ENCODE measurements around the gene THBS2.
"Not testable (repeated sequence)": the region's sequence is repeated elsewhere in the genome, so short reads cannot be mapped to it uniquely, and the experiment has no call there.

The THBS2 gene

GRCh38 chr6:169205176-169206160 lies 48.2 kb downstream of the THBS2 start:
- DNase-seq: no peak

DNA sequence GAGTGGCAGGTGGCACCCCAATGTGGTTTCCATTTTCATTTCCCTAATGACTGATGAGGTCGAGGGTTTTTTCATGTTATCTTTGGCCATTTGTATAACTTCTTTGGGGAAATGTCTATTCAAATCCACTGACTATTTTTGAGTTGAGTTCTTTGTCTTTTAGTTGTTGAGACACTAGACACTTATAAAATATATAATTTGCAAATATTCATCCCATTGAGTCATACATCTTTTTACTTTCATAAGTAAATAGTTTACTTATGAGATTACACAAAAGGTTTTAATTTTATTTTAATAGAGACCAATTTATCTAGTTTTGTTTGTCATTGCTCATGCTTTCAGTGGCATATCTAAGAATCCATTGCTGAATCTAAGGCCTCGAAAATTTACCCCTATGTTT lies 49.5 kb downstream of the THBS2 start:
- no peak for DNase-seq

GRCh38 chr6:169201985-169202384 lies 51.7 kb downstream of the THBS2 start:
- no peak for DNase-seq

- no peak for DNase-seq
Observed at GRCh38 chr6:169200893-169201514, 52.6 kb downstream of the THBS2 start.

GRCh38 chr6:169199625-169200335 lies 53.9 kb downstream of the THBS2 start:
- DNase-seq: no peak

DNA sequence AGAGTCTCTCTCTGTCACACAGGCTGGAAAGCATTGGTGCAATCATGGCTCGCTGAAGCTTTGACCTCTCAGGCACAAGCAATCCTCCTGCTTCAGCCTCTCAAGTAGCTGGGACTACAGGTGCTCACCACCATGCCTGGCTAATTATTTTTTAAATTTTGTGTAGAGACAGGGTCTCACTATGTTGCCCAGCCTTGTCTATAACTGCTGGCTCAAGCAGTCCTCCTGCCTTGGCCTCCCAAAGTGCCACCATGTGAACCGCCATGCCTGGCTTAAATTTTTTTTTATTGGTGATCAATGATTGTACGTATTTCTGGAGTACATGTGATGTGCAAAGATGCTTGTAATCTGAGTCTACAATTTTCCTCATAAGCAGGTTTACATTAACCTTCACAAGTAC lies 54.8 kb downstream of the THBS2 start:
- DNase-seq: no peak

DNA sequence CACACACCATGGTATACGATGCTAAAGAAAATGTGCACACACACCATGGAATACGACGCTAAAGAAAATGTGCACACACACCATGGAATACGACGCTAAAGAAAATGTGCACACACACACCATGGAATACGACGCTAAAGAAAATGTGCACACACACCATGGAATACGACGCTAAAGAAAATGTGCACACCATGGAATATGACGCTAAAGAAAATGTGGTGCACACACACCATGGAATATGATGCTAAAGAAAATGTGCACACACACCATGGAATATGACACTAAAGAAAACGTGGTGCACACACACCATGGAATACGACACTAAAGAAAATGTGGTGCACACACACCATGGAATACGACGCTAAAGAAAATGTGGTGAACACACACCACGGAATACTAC lies 55.7 kb downstream of the THBS2 start:
- DNase-seq: not testable (repeated sequence)

- not testable (repeated sequence) for DNase-seq
Observed at GRCh38 chr6:169196279-169196678, 57.4 kb downstream of the THBS2 start.

GRCh38 chr6:169194737-169195136 lies 58.9 kb downstream of the THBS2 start:
- no peak for DNase-seq

- DNase-seq: no peak
Observed at GRCh38 chr6:169190970-169191369, 62.7 kb downstream of the THBS2 start.

DNA sequence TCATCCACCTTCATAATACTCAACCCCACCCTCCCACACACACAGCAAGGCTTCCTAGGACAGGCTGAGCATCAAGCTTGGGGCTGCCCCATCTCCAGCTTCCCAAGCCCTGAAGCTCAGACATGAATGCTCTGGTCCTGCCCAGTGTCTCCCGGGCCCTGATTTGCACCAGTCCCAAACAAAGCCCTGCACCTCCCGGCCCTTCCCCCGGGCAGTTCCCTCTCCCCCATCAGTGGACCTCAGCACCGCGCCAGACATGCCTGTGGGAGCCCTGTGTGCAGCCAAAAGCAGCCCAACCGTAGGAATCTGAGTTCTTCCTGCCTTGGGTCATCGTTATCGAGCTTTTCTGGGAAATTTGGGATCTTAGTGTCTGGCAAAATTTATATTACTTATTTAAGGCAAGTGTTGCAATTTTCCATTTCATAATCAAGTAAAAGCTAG lies 63.5 kb downstream of the THBS2 start:
- no peak for DNase-seq

DNA sequence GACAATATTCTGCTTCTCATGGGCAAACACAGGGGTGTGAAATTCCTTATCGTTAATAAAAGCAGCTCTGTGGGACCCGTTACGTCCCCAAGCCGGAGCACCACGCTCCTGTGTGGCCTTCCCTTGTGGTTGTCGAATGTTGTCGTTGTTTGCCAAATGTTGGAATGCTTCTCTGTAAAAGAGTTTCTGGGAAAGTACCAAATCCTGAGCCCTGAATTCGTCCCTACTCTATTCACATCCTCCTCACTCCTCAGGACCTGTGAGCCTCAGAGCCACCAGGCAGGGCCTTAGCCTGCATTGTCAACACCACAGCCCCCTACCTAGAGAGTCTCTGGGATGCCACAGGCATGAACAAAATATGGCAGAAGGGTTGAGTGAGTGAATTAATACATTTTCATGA lies 64.0 kb downstream of the THBS2 start:
- no peak for DNase-seq

DNA sequence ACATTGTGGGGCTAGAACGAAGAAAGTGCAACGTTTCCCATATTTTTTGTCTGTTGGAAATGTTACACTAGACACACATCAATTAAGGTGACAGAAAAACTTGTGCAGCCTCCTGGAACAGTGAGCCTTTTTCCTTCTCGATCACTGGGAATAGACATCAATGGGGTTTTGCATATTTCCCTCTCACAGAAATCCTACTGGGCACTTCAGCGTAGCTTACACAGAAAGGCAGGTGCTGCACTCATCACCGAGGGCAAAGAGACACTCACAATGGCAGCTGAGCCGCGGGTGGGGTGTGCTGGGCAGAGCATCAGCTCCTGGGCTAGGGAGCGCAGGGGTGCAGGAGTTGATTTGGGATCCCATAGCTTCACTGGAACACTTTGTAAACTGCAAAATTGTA lies 64.5 kb downstream of the THBS2 start:
- DNase-seq: no peak

DNA sequence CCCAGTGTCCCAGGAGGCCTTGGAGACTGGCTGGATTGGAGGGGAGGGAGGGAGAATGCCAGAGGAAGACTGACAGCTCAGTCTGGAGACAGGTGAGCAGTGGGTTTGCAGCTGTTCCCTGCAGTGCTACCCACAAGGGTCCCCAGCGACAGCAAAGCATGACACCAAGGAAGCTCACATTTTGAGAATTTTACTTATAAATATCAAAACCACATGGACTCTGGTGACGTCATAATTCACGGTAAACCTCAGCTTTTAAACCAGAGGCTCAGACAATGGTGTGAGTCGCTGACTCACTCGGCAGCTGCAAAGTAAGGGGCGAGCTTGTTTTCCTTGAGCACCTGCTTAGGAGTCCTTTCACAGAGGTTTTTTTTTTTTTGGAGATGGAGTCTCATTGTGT lies 65.2 kb downstream of the THBS2 start:
- DNase-seq: no peak

DNA sequence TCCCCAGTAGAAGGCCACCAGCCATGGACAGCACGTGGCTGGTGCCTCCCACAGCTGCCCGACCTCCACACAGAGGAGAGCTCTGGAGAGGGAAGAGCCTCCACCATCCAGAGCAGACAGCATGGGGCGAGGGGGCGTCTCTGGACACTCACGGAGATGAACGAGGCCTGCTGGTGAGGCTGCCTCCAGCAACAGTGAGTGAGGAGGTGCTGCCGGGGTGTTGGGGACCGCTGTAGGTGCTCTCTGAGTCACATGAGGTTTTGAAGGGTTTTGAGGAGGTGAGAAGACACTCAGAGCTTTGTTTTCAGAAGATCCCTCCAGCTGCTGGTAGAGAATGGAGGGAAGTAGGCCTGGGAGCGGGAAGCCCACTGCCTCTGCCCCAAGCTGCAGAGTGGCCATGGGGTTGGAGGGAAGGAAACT lies 65.6 kb downstream of the THBS2 start:
- DNase-seq: no peak

DNA sequence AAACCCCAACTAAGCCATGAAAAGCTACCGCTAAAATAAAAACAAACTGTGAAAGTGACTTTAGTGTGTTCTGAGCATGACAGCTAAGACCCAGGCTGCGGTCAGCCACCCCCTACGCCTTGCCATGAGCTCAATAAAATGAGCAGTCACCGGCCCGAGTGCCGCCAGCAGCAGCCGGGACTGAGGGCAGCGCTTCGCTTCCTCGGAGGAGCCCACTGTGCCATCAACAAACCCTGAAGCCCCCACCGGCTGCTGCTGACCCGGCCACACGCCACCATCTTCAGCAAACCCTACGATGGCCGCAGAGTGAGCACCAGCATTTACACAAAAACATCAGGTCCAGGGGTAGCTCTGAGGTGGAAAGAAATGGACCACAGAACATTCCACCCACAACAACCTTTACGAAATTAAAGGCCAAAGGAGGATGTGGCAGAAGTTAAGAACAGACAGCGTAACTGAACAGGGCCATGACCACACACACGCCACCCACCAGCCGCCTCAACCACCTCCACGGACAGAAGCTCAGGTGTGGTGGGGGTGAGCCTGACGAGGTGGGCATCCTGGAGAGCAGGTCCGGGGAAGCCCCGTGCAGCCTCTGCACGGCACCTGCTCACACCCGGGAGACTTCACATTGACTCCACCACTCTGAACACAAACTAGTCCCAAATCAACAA lies 67.0 kb downstream of the THBS2 start:
- no peak for DNase-seq

GRCh38 chr6:169185692-169186485 lies 67.8 kb downstream of the THBS2 start:
- DNase-seq: no peak

DNA sequence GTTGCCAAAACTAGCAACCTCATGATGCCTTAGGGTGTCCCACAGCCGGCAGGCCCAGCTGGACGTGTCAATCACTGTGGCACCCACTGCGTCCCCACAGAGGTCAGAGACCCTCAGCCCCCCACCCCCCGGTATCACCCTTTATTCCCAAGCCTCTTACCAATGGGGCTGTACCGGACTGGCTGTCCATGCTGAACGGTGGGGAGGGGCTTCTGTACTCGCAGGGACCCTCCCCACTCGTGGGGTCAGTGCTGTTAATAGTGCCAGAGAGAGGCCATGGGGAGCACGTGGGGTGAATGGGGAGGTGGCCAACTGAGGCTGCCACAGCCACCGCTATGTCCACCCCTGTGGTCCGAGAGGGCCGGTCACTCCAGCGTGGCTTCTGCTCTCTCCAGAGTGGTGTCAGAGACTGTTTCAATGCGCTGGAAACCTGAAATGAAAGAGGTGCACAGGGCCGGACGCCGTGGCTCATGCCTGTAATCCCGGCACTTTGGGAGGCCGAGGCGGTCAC lies 68.6 kb downstream of the THBS2 start:
- no peak for DNase-seq

DNA sequence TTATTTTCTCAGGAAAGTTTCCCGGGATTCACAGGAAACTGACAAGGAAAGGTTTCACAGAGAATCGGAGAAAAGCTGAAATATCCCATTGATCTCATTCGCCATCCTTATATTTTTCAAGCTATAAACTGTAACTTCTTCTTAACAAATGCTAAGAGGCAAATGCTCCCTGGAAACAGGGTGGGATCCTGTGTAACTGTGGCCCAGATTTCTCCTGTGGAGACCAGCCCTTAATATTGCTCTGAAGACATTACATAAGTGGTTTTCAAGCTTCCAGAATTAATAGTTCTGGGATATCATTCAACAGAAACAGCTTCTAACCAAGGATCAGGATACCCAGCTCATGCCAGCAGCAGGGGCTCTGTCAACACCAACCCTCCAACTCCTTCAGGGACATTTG lies 69.2 kb downstream of the THBS2 start:
- DNase-seq: no peak

GRCh38 chr6:169183233-169183632 lies 70.4 kb downstream of the THBS2 start:
- no peak for DNase-seq

DNA sequence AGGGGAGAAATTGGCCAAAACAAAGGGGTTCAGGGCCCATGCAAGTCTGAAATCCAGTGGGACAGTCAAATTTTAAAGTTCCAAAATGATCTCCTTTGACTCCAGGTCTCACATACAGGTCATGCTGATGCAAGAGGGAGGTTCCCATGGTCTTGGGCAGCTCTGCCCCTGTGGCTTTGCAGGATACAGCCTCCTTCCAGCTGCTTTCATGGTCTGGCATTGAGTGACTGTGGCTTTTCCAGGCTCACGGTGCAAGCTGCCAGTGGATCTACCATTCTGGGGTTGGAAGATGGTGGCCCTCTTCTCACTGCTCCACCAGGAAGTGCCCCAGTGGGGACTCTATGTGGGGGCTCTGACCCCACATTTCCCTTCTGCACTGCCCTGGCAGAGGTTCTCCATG lies 73.8 kb downstream of the THBS2 start:
- not testable (repeated sequence) for DNase-seq

All from stimulated activated CD4-positive, alpha-beta T cell treated with anti-CD3 and anti-CD28 coated beads, Interleukin-12 subunit alpha, Interleukin-12 subunit beta, amount 100 ng/mL, for 4 hours (primary cell).